HG02798 (cell line): ENCODE data around the gene HLA-DQB2.
"Not testable (repeated sequence)": the region's sequence is repeated elsewhere in the genome, so short reads cannot be mapped to it uniquely, and the experiment has no call there.

Source experiments
- ATAC-seq: cut with Tn5 transposase; IDR thresholded peaks from one replicate; pipeline ENCODE4 v1.9.1; 2021; ENCODE audit warnings: mild to moderate bottlenecking; ENCODE audit not compliant: unreplicated experiment, poor library complexity

The HLA-DQB2 gene

DNA sequence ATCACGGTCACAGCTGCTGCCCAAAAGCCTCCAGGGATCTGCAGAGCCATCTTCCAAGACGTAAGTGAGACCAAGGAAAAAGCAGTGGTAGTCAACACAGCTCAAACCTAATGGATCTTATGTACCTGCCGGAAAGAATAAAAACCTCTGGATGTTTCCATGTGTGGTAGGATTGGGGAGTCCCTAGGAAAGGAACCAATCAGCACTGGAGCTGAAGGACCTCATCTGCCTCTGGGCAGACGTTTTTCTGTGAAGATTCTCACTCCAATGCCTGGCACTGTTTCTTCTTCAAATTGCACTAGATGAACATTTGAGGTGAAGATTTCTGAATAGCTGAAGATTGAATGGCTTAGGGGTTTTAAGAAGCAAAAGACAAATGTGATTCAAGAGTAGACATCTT, at the start of gene HLA-DQB2:
Gene HLA-DQB2, minus strand, starts transcription at position 112 of the 400 bp plus-strand sequence. Its CDS starts 62 bp downstream, at position 50.
- ATAC-seq: no peak

DNA sequence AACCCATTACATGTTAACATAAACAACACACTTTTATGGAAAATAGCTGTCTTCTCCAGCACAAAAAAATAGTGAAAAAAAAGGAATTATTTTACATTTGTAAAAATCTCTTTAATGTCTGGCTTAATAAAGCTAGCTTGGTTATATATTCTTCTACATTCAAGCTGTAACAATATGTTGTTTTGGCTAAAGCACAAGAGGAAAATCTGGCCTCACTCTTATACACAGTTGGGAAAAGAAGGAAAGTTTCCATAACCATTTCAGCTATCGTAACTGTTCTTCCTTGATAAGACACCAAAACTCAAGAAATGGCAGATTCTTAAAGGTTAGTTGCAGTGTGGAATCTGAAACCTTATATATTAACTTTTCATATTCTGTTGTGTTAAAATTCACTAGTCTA, 45.8 kb upstream of the HLA-DQB2 start:
- no peak for ATAC-seq

DNA sequence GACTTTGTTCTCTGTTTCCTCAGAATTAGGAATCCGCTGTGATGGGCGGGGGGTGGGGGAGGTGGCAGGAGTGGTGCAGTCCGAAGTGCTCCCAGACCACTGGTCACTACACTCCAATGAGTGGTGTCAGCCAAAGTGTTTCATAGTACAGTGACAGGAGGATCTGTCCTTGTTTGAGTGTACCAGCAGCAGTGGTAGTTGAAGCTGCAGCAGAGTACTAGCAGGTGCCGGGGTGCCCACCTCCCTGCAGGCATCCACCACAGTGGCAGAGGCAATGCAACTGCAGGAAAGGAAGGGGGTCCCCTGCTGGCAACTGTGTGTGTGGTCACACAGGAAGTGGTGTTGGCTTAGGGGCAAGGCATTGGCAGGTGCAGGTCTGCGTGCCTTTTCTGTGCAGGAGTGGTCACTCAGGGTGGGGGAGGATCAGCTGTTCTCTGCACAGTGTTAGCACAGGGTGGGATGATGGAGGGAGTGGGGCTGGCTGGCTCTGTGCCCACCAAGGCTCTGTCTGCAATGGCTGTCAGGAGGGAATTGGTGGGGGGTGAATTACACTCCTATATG, 43.8 kb upstream of the HLA-DQB2 start:
- ATAC-seq: no peak

DNA sequence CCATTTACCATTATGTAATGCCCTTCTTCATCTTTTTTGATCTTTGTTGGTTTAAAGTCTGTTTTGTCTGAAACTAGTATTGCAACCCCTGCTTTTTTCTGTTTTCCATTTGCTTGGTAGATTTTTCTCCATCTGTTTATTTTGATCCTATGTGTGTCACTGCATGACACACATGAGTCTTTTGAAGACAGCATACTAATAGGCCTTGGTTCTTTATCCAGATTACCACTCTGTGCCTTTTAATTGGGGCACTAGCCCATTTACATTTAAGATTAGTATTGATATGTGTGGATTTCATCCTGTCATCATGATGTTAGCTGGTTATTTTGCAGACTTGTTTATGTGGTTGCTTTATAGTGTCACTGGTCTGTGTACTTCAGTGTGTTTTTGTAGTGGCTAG, 42.1 kb upstream of the HLA-DQB2 start:
- ATAC-seq: not testable (repeated sequence)

DNA sequence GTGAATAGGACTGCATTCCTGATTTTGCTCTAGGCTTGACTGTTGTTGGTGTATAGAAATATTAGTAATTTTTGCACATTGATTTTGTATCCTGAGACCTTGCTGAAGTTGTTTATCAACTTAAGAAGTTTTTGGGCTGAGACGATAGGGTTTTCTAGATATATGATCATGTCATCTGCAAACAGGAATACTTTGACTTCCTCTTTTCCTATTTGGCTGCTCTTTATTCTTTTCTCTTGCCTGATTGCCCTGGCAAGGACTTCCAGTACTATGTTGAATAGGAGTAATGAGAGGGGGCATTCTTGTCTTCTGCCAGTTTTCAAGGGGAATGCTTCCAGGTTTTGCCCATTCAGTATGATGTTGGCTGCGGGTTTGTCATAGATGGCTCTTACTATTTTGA, 40.1 kb upstream of the HLA-DQB2 start:
- ATAC-seq: no peak

DNA sequence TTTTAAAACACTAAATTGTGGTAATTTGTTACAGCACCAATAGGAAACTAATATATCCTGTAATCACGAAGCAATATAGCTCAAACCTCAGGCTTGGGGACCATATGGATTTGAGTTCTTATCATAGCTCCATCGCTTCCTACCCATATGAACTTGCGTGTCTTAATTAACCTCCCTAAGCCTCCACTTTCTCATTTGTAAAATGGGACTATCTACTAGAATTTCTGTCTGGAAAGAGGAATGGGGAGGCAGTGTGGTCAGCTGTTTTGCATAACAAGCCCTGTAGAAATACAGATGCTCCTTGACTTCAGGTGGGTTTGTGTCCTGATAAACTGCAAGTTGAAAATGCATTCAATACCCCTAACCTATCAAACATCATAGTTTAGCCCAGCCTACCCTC, 36.4 kb upstream of the HLA-DQB2 start:
- ATAC-seq: no peak

DNA sequence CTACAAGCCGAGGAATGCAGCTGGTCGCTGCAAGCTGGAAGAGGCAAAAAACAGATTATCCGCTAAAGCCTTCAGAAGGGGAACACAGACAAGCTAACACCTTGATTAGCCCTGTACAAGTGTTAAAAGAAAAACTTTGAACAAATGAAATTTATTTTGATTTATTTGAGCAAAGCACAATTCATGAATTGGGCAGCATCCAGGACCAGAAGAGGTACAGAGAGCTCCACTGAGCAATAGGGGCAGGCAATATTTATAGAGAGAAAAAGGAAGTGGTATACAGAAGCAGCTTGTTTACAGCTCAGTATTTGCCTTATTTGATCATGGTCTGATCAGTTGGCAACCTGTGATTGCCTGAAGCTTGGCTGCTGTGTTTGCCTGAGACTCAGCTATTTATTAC, 35.8 kb upstream of the HLA-DQB2 start:
- ATAC-seq: no peak

DNA sequence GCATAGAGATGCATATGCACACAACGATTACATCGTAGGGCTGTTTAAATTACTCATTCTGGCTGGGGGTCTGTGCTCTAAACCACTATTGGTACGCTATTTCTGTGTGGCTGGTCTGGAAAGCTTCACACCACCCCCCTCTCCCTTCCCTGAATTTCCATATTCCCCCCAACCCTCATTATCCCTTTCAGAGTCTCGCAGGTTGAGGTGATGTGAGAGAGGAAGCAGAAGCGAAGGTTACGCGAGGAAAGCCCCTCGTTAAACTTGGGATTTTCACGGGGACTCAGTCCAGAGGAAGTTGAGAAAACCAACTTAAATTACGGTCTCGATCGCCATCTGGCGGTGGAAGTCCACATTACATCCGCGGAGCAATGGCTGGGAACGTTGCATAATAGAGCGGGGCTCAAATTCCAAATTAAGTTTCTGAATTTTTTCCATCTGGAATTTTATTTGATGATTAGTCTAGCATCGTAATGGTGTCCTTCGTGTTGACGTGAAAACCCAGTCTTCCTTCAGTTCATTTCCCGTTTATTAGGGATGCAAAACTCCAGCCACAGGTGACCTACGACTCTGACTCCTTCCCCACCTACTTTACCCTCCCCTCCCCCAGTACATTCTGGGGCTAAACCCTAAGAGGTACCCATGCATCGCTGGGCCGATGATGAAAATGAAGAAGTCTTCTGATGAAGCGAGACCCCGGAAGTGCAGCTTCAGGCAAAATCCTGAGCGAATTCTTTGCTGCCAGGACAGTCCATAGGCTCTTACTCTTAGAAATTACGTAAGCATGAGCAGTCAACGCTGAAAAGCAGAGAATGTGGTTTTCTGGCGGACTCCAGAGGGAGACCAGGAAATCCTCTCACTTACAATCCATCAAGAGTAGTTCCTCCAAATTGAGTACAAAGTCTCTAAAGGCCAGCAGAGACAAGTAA, 33.8 kb upstream of the HLA-DQB2 start:
- no peak for ATAC-seq

DNA sequence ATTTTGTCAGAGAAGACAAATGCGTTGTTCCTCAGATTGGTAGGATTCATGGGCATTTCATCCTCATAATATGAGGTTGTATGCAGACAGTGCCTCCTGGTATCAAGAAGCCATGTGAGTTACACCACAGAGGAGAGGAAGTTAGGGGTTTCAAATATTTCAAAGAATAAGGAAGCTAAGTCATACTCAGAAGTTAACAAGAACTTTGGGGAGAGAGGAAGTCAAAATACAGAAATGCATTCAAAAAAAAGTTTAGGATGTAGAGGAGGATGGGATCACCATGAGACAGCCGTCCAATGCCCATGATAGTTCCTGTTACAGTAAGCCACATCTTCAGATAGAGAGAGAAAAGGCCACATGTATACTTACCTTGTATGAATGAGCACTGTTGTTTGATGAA, 31.2 kb upstream of the HLA-DQB2 start:
- ATAC-seq: no peak

DNA sequence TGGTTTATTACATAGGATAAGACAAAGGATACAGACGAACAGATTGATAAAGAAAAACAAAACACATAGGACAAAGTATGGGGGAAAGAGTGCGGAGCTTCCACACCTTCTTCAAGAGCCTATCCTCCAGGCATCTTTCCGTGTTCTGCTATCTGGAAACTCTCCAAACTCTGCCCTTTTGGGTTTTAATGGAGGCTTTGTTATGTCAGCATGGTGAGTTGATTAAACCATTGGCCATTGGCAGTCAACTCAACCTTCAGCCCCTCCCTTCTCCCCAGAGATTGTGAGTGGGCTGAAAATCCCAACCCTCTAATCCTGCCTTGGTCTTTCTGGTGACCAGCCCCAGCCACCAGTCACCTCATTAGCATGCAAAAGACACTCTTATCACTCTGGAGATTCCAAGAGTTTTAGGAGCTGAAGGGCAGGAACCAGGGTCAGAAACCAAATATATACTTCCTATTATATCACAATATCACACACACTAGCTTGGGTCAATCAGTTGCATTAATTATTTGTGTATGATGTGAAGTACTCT, 29.6 kb upstream of the HLA-DQB2 start:
- ATAC-seq: no peak

DNA sequence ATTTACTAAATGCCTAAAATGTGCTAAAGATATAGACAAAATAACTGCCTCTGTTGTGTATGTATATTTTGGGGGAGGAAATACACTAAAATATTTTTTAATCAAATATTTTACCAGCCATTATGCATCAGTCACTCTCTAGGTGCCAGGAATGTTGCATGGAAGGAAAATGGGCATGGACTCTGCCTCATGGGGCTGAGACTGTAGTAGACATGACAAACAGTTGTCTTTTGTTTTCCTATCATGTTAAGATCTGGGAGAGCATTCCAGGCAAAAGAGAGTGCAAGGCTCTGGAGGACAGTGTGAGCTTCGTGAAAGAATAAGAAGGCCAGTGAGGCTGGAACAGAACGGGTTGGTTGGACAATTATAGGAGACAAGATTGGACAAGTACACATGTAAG, 27.0 kb upstream of the HLA-DQB2 start:
- ATAC-seq: no peak

DNA sequence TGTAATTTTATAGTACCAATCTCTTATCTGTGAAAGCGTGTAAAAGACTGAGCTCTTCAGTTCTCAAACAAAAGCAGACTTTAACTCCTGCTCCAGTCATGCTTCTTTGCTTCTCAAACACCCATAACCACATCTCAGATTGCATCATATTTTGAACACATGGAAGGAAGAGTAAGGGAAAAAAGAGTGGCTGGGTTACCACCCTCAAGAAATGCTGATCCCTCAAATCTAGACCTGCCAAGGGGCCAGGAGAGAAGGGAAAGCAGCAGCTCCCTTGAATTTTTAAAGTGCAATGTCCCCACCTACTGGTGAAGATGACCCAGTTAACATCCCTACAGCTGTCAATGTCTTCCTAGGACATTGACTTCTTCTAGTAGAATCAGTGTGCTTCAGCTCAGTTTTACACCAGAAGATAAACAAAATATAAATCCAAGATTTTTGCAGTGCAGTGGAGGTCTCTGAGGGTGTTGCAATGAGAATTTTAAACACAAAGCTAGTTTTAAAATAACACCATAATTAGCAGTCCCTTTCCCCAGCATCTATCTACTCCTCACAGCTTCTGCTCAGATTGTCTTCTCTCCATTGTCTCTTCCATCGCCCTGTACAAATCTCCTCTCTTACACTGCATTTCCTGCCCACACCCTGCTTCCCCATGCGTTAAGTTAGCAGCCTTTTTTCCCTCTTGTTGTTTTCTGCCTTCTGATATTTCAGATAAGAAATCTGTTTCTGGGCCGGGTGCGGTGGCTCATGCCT, 22.6 kb upstream of the HLA-DQB2 start:
- no peak for ATAC-seq

DNA sequence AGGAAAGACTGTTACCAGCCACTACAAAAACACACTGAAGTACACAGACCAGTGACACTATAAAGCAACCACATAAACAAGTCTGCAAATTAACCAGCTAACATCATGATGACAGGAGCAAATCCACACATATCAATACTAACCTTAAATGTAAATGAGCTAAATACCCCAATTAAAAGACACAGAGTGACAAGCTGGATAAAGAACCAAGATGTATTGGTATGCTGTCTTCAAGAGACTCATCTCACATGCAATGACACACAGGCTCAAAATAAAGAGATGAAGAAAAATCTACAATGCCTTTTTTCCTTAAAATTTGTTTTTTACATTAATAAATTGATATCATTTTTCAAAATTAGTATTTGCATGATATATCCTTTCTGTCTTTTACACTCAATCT, 19.6 kb upstream of the HLA-DQB2 start:
- ATAC-seq: not testable (repeated sequence)

DNA sequence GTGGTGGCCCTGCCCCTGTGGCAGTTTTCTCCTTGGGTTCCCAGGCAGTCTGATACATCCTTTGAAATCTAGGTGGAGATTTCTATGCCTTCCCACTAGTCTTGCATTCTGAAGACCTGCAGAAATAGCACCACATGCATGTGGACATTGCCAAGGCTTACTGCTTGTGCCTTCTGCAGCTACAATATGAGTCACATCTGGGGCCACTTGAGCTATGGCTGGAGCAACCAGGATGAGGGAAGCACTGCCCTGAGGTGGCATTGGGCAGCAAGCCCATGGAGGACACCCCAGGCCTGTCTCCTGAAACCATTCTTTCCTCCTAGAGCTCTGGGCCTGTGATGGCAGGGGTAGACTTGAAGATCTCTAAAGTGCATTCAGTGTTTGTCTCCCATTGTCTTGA, 15.7 kb upstream of the HLA-DQB2 start:
- ATAC-seq: no peak

DNA sequence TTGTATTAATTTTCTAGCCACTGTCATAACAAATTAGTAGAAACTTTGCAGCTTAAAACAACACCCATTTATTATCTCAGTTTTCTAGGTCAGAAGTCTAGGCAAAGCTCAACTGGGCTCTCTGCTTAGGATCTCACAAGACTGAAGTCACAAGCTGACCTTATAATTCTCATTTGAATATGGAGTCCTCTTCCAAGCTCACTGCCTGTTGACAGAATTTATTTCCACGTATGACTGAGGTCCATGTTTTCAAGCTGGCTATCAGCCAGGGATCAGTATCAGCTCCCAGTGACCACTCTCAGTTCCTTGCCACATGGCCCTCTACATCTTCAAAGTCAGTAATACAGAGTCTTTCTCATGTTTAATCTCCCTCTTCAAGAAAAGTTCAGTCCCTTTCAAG, 11.7 kb upstream of the HLA-DQB2 start:
- ATAC-seq: no peak

DNA sequence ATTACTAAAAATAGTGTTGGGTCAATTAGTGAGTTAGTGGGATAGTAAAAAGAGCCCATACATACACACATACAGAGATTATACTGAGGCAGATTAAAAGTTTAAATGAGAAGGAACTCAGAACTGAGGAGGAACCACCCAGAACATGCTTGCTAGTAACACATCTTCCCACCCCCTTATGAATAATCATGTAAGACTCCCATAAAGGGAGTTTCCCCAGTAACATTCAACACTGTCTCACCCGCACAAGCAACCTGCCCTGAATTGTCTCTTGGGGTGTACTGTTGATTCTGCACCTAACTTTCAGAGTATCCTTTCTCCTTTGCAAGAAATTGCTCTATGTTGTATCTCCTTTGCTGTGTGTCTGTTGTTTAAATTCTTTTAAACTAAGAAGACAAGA, 11.1 kb upstream of the HLA-DQB2 start:
- ATAC-seq: no peak

DNA sequence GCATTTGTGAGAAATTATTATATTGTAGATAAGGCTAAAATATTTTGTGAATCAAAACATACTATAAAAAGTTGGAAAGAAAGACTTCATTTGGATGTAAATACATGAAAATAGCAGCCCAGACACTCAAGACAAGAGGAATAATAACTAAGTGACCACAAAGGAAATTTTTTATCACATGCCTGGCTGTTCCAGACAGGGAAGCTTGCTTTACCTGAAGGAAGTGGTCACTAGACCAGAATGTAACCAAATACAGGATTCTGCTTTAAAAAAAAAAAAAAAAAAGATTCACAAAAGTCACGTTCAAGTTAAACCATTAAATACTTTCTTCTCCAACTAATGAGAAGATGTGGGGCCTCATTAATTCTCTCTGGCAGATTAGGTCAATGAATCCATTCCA, 9.3 kb upstream of the HLA-DQB2 start:
- ATAC-seq: no peak

DNA sequence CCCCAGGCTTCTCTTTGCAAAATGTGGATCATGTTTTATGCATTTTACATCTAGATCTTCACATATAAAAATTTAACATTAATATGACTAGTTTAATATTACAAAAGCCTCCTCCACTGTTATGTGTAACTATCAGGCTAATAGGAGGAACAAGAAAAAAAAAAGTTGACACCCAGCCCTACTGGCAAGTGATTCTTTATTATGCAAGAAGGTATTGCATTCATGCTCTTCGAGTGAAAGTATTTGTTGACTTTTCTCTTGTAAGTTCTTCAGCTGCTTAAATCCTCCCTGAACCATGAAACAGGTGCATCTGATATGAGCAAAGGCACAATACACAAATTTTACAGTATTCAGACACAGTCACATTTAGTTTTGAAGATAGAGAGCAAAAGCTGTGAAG, 716 bp upstream of the HLA-DQB2 start:
- no peak for ATAC-seq

DNA sequence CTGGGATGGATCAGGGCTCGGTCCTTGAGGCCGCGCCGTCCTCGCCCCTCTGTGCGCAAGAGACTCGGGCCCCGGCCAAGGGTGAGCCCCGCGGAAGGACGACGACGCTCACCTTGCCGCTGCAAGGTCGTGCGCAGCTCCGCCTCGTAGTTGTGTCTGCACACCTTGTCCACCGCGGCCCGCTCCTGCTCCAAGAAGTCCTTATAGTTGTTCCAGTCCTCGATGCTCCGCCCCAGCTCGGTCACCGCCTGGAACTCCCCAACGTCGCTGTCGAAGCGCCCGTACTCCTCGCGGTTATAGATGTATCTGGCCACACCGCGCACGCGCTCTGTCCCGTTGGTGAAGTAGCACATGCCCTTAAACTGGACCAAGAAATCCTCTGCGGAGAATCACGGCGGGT, 1.8 kb downstream of the HLA-DQB2 start:
- ATAC-seq: no peak

DNA sequence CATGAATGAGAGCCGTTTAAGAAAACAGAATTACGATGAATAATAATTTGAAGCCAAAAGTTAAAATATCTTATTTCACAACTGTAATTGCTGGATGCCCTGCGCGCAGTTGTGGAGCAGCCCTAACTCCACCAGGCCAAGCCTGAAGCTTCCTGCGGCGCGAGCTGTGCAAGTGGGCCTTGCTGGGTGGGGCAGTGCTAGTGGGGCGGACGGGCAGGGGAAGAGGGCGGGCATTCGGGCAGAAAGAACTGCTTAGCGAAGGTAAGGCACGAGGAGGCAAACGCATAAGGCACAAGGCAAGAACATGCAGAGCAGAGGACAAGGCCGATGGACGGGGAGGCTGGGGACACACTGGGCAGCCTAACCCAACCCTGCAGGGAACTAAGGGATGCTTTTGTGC, 2.3 kb downstream of the HLA-DQB2 start:
- ATAC-seq: no peak

DNA sequence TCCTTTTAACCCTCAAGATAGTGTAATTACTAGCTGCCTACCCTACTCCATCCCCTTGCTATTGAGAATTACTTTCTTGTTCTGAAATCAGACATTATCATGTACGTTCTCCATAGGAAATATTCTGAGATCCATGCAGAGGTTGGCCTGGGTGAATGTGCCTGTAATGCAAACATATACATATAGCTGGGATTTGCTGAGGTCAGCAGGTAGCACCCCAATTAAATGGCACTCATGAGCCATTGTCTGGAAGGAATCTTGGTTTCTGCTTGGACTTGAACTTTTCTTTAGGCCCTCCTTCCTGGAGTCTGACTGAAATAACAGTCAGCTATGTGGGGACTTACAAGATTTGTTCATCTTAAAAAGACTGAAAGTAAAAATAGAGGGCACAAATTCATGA, 3.7 kb downstream of the HLA-DQB2 start:
- no peak for ATAC-seq
